BLaER1 treated with 17β-estradiol and CSF1 and Interleukin-3, amounts not matched to agents 10 nM and 100 nM (cell line): Measurements from ENCODE around the gene DHX57.
A peak's percentile ranks its signal among the peaks of the same experiment; 100 is the strongest.

ENCODE experiments used
- H3K27ac ChIP-seq, 11 experiments: shearing (Covaris generic); formaldehyde crosslinking; 2 replicates each; pipeline ENCODE4 v1.8.1; 2022
- H3K27me3 ChIP-seq, 11 experiments: shearing (Covaris generic); formaldehyde crosslinking; 2 replicates each; pipeline ENCODE4 v1.8.1; 2022
- H3K36me3 ChIP-seq, 11 experiments: shearing (Covaris generic); formaldehyde crosslinking; 2 replicates each; pipeline ENCODE4 v1.8.1; 2022
- H3K4me1 ChIP-seq, 10 experiments: shearing (Covaris generic); formaldehyde crosslinking; 2 replicates each; pipeline ENCODE4 v1.8.1; 2022
- H3K4me2 ChIP-seq, 11 experiments: shearing (Covaris generic); formaldehyde crosslinking; 2 replicates each; pipeline ENCODE4 v1.8.1; 2022
- H3K4me3 ChIP-seq, 10 experiments: shearing (Covaris generic); formaldehyde crosslinking; 2 replicates each; pipeline ENCODE4 v1.8.1; 2022
- H3K9ac ChIP-seq, 11 experiments: shearing (Covaris generic); formaldehyde crosslinking; 2 replicates each; pipeline ENCODE4 v1.8.1; 2022
- H3K9me3 ChIP-seq, 11 experiments: shearing (Covaris generic); formaldehyde crosslinking; replicated peaks in 1 of 11; 2 replicates each; pipeline ENCODE4 v1.8.1; 2022
- H4K20me1 ChIP-seq, 11 experiments: shearing (Covaris generic); formaldehyde crosslinking; 2 replicates each; pipeline ENCODE4 v1.8.1; 2022
- Cebpa-rat ChIP-seq, 11 experiments: shearing (Covaris generic); IDR thresholded peaks; 2 replicates each; pipeline ENCODE4 v1.8.1; 2022

DHX57 gene

GRCh38 chr2:38875576-38876367, at the start of gene DHX57, which contains the start of gene MORN2:
DHX57 (minus strand) TSS chr2:38875934; CDS start chr2:38868405, 7,529 bp downstream.
MORN2 (plus strand) TSS chr2:38875976.
- Histone ChIP-seq H3K27ac (peak within 1 kb of the TSS; percentile 9 to 76 (median 48); a peak in 20 of 22 replicates), H3K4me1 (peaks cover 11 to 17% (median 14%) of the 10 kb centered on the region in 10 experiments; a peak in 16 of 20 replicates), H4K20me1 (no peaks in the 10 kb centered on the region), H3K36me3 (peaks cover 0 to 8% (median 0%) of the 10 kb centered on the region in 11 experiments; a peak in 4 of 22 replicates), H3K4me2 (peak within 1 kb of the TSS; percentile 79 to 96 (median 86)), H3K9me3 (peaks cover 14 to 30% (median 25%) of the 10 kb centered on the region in 11 experiments), H3K27me3 (peaks cover 0 to 17% (median 12%) of the 10 kb centered on the region in 11 experiments; a peak in 8 of 22 replicates), H3K4me3 (peak within 1 kb of the TSS; percentile 67 to 86 (median 73)), H3K9ac (peak within 1 kb of the TSS; percentile 63 to 83 (median 77))
- TF ChIP-seq Cebpa-rat (IDR thresholded peaks at IDR 0.05): no peak

DNA sequence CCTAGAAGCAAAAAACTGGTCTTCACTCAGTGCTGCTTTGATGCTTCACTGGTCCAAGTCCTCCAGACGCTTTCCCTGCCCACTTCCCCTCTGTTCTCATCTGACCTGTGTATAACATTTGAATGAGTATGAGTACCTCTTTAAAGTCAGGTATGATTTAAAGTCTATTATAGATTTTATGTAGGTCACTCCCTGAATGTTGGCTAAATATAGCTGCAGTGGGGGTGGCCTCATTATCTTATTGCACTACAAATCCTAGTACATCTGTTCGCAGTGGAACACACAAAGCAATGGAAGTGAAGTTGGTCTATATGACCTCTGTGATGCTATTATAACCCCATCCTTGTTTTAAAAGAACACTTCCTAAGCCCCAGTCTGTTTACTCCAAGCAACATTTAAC, 47.2 kb upstream of the DHX57 start:
- no peak overlapping the region for H3K27ac ChIP-seq
- H3K4me1 ChIP-seq: no peaks in the 10 kb centered on the region
- no peaks in the 10 kb centered on the region for H4K20me1 ChIP-seq
- H3K9ac ChIP-seq: no peak overlapping the region
- H3K27me3 ChIP-seq: no peaks in the 10 kb centered on the region
- TF ChIP-seq Cebpa-rat (IDR thresholded peaks at IDR 0.05): no peak
- no peak overlapping the region for H3K4me2 ChIP-seq
- no peak overlapping the region for H3K4me3 ChIP-seq
- no peaks in the 10 kb centered on the region for H3K9me3 ChIP-seq
- no peaks in the 10 kb centered on the region for H3K36me3 ChIP-seq

- Histone ChIP-seq H3K27me3 (no peaks in the 10 kb centered on the region), H3K4me1 (no peaks in the 10 kb centered on the region), H3K36me3 (no peaks in the 10 kb centered on the region), H3K9ac (no peak overlapping the region), H4K20me1 (no peaks in the 10 kb centered on the region), H3K4me3 (no peak overlapping the region), H3K4me2 (no peak overlapping the region), H3K27ac (no peak overlapping the region), H3K9me3 (no peaks in the 10 kb centered on the region)
- no peak for TF ChIP-seq Cebpa-rat (IDR thresholded peaks at IDR 0.05)
Measured at GRCh38 chr2:38922389-38922788, 46.7 kb upstream of the DHX57 start.

GRCh38 chr2:38912619-38913018, 36.9 kb upstream of the DHX57 start:
- Histone ChIP-seq H3K9me3 (no peaks in the 10 kb centered on the region), H3K36me3 (no peaks in the 10 kb centered on the region), H3K4me2 (no peak overlapping the region), H3K4me3 (no peak overlapping the region), H4K20me1 (no peaks in the 10 kb centered on the region), H3K27me3 (no peaks in the 10 kb centered on the region), H3K4me1 (peaks cover 0 to 10% (median 0%) of the 10 kb centered on the region in 10 experiments; a peak in 4 of 20 replicates), H3K9ac (no peak overlapping the region), H3K27ac (no peak overlapping the region)
- TF ChIP-seq Cebpa-rat (IDR thresholded peaks at IDR 0.05): no peak

GRCh38 chr2:38911191-38911590, 35.5 kb upstream of the DHX57 start:
- peaks cover 0 to 10% (median 0%) of the 10 kb centered on the region in 10 experiments; a peak in 4 of 20 replicates for H3K4me1 ChIP-seq
- no peak overlapping the region for H3K9ac ChIP-seq
- TF ChIP-seq Cebpa-rat (IDR thresholded peaks at IDR 0.05): no peak
- no peaks in the 10 kb centered on the region for H3K9me3 ChIP-seq
- H3K4me3 ChIP-seq: no peak overlapping the region
- H3K36me3 ChIP-seq: no peaks in the 10 kb centered on the region
- H4K20me1 ChIP-seq: no peaks in the 10 kb centered on the region
- no peak overlapping the region for H3K4me2 ChIP-seq
- no peak overlapping the region for H3K27ac ChIP-seq
- no peaks in the 10 kb centered on the region for H3K27me3 ChIP-seq

- no peaks in the 10 kb centered on the region for H3K9me3 ChIP-seq
- peak overlapping the region in 1 of 11 experiments; percentile 8; a peak in 1 of 22 replicates for H3K4me2 ChIP-seq
- H3K4me1 ChIP-seq: peaks cover 0 to 10% (median 0%) of the 10 kb centered on the region in 10 experiments; a peak in 4 of 20 replicates
- H3K4me3 ChIP-seq: no peak overlapping the region
- no peak overlapping the region for H3K9ac ChIP-seq
- H3K36me3 ChIP-seq: no peaks in the 10 kb centered on the region
- TF ChIP-seq Cebpa-rat (IDR thresholded peaks at IDR 0.05): no peak
- H3K27me3 ChIP-seq: no peaks in the 10 kb centered on the region
- H4K20me1 ChIP-seq: no peaks in the 10 kb centered on the region
- H3K27ac ChIP-seq: no peak overlapping the region
Measured at GRCh38 chr2:38909872-38910271, 34.1 kb upstream of the DHX57 start.

- no peak overlapping the region for H3K4me3 ChIP-seq
- TF ChIP-seq Cebpa-rat (IDR thresholded peaks at IDR 0.05): no peak
- H4K20me1 ChIP-seq: no peaks in the 10 kb centered on the region
- no peak overlapping the region for H3K4me2 ChIP-seq
- no peaks in the 10 kb centered on the region for H3K9me3 ChIP-seq
- H3K36me3 ChIP-seq: no peaks in the 10 kb centered on the region
- no peak overlapping the region for H3K27ac ChIP-seq
- H3K27me3 ChIP-seq: no peaks in the 10 kb centered on the region
- no peak overlapping the region for H3K9ac ChIP-seq
- peaks cover 0 to 10% (median 0%) of the 10 kb centered on the region in 10 experiments; a peak in 4 of 20 replicates for H3K4me1 ChIP-seq
Measured at GRCh38 chr2:38907743-38908562, 32.2 kb upstream of the DHX57 start.

DNA sequence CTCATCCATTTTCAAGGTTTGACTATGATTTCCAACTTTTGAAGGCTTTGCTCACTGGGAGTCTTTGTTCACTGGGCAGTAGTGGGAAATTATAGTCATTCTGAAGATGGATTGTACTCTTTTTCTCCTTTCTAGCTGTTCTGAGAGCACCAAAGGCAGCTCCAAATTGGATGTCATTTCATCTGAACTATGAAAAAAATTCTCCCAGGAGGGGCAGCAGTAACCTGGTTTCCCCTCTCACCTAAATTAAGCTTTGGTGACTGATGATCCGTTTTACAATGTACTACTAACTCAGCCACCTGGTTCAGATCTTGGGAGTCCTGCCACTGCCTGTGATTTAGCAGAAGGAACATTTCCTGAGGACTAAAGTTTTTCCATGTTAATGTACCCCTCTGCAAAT, 31.5 kb upstream of the DHX57 start:
- Histone ChIP-seq H3K27me3 (no peaks in the 10 kb centered on the region), H3K4me2 (no peak overlapping the region), H3K9me3 (no peaks in the 10 kb centered on the region), H3K27ac (no peak overlapping the region), H4K20me1 (no peaks in the 10 kb centered on the region), H3K36me3 (no peaks in the 10 kb centered on the region), H3K9ac (no peak overlapping the region), H3K4me3 (no peak overlapping the region), H3K4me1 (peaks cover 0 to 10% (median 0%) of the 10 kb centered on the region in 10 experiments; a peak in 4 of 20 replicates)
- TF ChIP-seq Cebpa-rat (IDR thresholded peaks at IDR 0.05): no peak

GRCh38 chr2:38905251-38905650, 29.5 kb upstream of the DHX57 start:
- Histone ChIP-seq H3K4me1 (peaks cover 0 to 8% (median 0%) of the 10 kb centered on the region in 10 experiments; a peak in 4 of 20 replicates), H3K36me3 (no peaks in the 10 kb centered on the region), H3K27me3 (no peaks in the 10 kb centered on the region), H3K4me3 (no peak overlapping the region), H3K4me2 (no peak overlapping the region), H3K9ac (no peak overlapping the region), H3K9me3 (no peaks in the 10 kb centered on the region), H4K20me1 (no peaks in the 10 kb centered on the region), H3K27ac (no peak overlapping the region)
- no peak for TF ChIP-seq Cebpa-rat (IDR thresholded peaks at IDR 0.05)
